ENCODE measurements around the gene FAM200B. TPM values are rescaled to one million over a fixed set of nuclear protein-coding genes. Genes with fewer than 3 reads are reported as not detected.

The FAM200B gene
- total RNA-seq, 1 experiment from 2014 or later: 29.0 TPM

GRCh38 chr4:15652191-15652590, 29.4 kb upstream of the FAM200B start:
- Histone ChIP-seq H3K36me3 (ENCODE audit: insufficient read depth, low read length, poor library complexity, severe bottlenecking) (no peaks in the 10 kb centered on the region), H3K4me3 (ENCODE audit: low read depth, low read length, poor library complexity, severe bottlenecking) (peak overlapping the region; percentile 73), H3K9me3 (ENCODE audit: low read depth, low read length, poor library complexity, severe bottlenecking) (no peaks in the 10 kb centered on the region), H3K4me1 (ENCODE audit: insufficient read depth, low read length, poor library complexity, severe bottlenecking) (peaks cover 45% of the 10 kb centered on the region), H3K27ac (ENCODE audit: low read depth, low read length, poor library complexity, severe bottlenecking) (peak overlapping the region; percentile 81), H3K27me3 (replicated peaks; ENCODE audit: insufficient read depth, low read depth, low read length, poor library complexity) (no peaks in the 10 kb centered on the region)
- POLR2A ChIA-PET (ENCODE audit: low non-redundant PET): no interaction called here
- no peak for DNase-seq (ENCODE audit: low spot score)
- CTCF ChIA-PET: no interaction called here
- no TSS peak for BruUV-seq (replicated peaks)
- no peak for TF ChIP-seq CTCF (conservative IDR thresholded peaks at IDR 0.05; ENCODE audit: low read depth, low read length)
- TF ChIP-seq EZH2 (IDR thresholded peaks at IDR 0.05; ENCODE audit: borderline replicate concordance, low read depth, low read length, poor library complexity, severe bottlenecking): no peak
- intact Hi-C loops (cut with micrococcal nuclease; ENCODE audit: unreplicated experiment): no loop called here

- Histone ChIP-seq H3K27me3 (replicated peaks; ENCODE audit: insufficient read depth, low read depth, low read length, poor library complexity) (no peaks in the 10 kb centered on the region), H3K4me1 (ENCODE audit: insufficient read depth, low read length, poor library complexity, severe bottlenecking) (peaks cover 45% of the 10 kb centered on the region), H3K4me3 (ENCODE audit: low read depth, low read length, poor library complexity, severe bottlenecking) (peak overlapping the region; percentile 73), H3K9me3 (ENCODE audit: low read depth, low read length, poor library complexity, severe bottlenecking) (no peaks in the 10 kb centered on the region), H3K27ac (ENCODE audit: low read depth, low read length, poor library complexity, severe bottlenecking) (peak overlapping the region; percentile 81), H3K36me3 (ENCODE audit: insufficient read depth, low read length, poor library complexity, severe bottlenecking) (no peaks in the 10 kb centered on the region)
- POLR2A ChIA-PET (ENCODE audit: low non-redundant PET): no interaction called here
- CTCF ChIA-PET: no interaction called here
- TF ChIP-seq EZH2 (IDR thresholded peaks at IDR 0.05; ENCODE audit: borderline replicate concordance, low read depth, low read length, poor library complexity, severe bottlenecking): no peak
- TF ChIP-seq CTCF (conservative IDR thresholded peaks at IDR 0.05; ENCODE audit: low read depth, low read length): no peak
- no TSS peak for BruUV-seq (replicated peaks)
- DNase-seq (ENCODE audit: low spot score): no peak
- intact Hi-C loops (cut with micrococcal nuclease; ENCODE audit: unreplicated experiment): no loop called here
Observed at GRCh38 chr4:15652841-15653240, 28.8 kb upstream of the FAM200B start.

- no peak for TF ChIP-seq CTCF (conservative IDR thresholded peaks at IDR 0.05; ENCODE audit: low read depth, low read length)
- no peak for TF ChIP-seq EZH2 (IDR thresholded peaks at IDR 0.05; ENCODE audit: borderline replicate concordance, low read depth, low read length, poor library complexity, severe bottlenecking)
- H3K27me3 ChIP-seq (replicated peaks; ENCODE audit: insufficient read depth, low read depth, low read length, poor library complexity): no peaks in the 10 kb centered on the region
- BruUV-seq (replicated peaks): no TSS peak
- H3K36me3 ChIP-seq (ENCODE audit: insufficient read depth, low read length, poor library complexity, severe bottlenecking): no peaks in the 10 kb centered on the region
- CTCF ChIA-PET: no interaction called here
- peak overlapping the region; percentile 73 for H3K4me3 ChIP-seq (ENCODE audit: low read depth, low read length, poor library complexity, severe bottlenecking)
- intact Hi-C loops (cut with micrococcal nuclease; ENCODE audit: unreplicated experiment): no loop called here
- peak overlapping the region; percentile 81 for H3K27ac ChIP-seq (ENCODE audit: low read depth, low read length, poor library complexity, severe bottlenecking)
- POLR2A ChIA-PET (ENCODE audit: low non-redundant PET): no interaction called here
- peaks cover 45% of the 10 kb centered on the region for H3K4me1 ChIP-seq (ENCODE audit: insufficient read depth, low read length, poor library complexity, severe bottlenecking)
- no peaks in the 10 kb centered on the region for H3K9me3 ChIP-seq (ENCODE audit: low read depth, low read length, poor library complexity, severe bottlenecking)
- DNase-seq (ENCODE audit: low spot score): no peak
Observed at GRCh38 chr4:15653420-15653819, 28.2 kb upstream of the FAM200B start.
